ENCODE data around the gene ATG4D.

Gene ATG4D

GRCh38 chr19:10543420-10544241 lies at the start of gene ATG4D:
TSS of gene ATG4D (plus strand) at chr19:10543904. CDS start at chr19:10544091, 187 bp downstream.
- DNase-seq (ENCODE audit: low read depth) = no peak

GRCh38 chr19:10497371-10497770 lies 46.3 kb upstream of the ATG4D start:
- DNase-seq (ENCODE audit: low read depth) = no peak

GRCh38 chr19:10499550-10500246 lies 44.0 kb upstream of the ATG4D start:
- no peak for DNase-seq (ENCODE audit: low read depth)

GRCh38 chr19:10500247-10500592 lies 43.5 kb upstream of the ATG4D start:
- DNase-seq (ENCODE audit: low read depth) = no peak

- DNase-seq (ENCODE audit: low read depth) = peak; percentile 40
Measured at GRCh38 chr19:10501971-10502523, 41.7 kb upstream of the ATG4D start.

DNA sequence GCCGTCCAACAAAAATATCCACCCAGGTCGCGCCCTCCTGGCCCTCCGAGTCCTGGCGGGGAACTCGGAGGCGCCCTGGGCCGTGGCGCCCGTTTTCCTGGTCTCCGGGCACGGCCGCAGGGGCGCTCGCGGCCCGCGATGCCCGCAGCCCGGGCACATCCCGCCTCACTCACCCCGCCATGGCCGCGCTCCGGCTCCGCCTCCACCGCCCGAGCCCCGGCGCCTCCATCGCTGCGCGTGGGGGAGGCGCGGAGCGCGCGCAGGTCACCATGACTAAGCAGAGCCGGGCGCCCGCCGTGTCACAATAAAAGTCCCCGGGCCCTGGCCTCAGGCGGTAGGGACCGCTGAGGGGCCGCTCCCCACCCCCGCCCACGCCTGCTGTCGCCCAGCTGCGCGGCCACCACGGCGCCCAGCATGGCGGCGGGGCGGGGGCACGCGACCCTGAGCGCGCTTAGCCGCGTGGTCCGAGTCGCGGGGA lies 41.1 kb upstream of the ATG4D start:
- DNase-seq (ENCODE audit: low read depth) = peak; percentile 76

- DNase-seq (ENCODE audit: low read depth) = peak; percentile 32
Measured at GRCh38 chr19:10503002-10503789, 40.5 kb upstream of the ATG4D start, which contains the start of gene KEAP1. TSS of gene KEAP1 (minus strand) at chr19:10503356. CDS start at chr19:10500033, 3,323 bp downstream.

DNA sequence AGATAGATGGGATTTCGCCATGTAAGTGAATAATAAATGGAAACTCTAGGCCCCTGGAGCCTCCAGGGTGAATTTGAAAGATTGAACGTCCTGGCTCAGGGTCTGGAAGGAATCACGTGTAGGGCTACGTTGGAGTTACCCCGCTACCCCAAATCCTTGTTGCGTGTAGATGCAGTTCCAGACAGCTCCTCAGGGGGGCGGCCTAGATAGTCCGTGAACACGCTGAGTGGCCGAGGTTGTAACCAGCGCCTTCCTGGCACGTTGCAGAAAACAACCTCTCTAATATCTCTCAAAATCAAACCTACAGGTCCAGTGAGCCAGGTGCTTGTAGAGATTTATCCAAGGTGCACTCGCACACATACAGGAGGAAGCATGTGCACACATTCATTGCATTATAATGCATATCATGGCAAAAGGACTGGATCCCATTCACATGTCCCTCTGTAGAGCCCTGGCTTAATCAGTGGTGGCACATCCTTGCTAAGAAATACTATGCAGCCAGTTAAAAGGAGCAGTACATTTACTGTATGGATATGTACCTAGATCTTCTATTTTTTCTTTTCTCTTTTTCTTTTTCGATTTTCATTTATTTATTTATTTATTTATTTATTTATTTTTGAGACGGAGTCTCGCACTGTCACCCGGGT lies 38.0 kb upstream of the ATG4D start:
- DNase-seq (ENCODE audit: low read depth) = peak; percentile 66

DNA sequence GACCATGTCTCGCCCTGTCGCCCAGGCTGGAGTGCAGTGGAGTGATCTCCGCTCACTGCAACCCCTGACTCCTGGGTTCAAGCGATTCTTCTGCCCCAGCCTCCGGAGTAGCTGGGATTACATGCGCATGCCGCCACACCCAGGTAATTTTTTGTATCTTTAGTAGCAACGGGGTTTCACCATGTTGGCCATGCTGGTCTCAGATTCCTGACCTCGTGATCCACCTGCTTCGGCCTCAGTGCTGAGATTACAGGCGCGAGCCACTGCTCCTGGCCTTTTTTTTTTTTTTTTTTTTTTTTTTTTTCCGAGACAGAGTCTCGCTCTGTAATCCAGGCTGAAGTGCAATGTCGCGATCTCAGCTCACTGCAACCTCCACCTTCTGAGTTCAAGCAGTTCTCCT lies 35.7 kb upstream of the ATG4D start:
- DNase-seq (ENCODE audit: low read depth) = no peak

- DNase-seq (ENCODE audit: low read depth) = peak; percentile 72
Measured at GRCh38 chr19:10508707-10509106, 35.0 kb upstream of the ATG4D start.

GRCh38 chr19:10510301-10510802 lies 33.4 kb upstream of the ATG4D start:
- peak; percentile 17 for DNase-seq (ENCODE audit: low read depth)

- DNase-seq (ENCODE audit: low read depth) = no peak
Measured at GRCh38 chr19:10513223-10513622, 30.5 kb upstream of the ATG4D start.

- DNase-seq (ENCODE audit: low read depth) = no peak
Measured at GRCh38 chr19:10514211-10515145, 29.2 kb upstream of the ATG4D start.

DNA sequence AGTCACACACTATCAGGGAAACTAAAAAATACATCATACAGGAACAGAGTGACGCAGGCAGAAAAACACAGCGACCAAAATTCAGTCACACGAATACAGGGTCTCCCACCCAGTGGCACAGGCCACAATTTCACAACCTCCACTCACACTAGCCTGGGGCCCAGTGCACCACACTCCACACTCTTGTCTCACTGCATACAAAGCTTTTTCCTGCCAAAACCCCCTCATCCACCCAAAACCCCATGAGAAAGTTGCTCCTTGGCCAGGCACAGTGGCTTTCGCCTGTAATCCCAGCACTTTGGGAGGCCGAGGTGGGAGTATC lies 27.7 kb upstream of the ATG4D start:
- no peak for DNase-seq (ENCODE audit: low read depth)

DNA sequence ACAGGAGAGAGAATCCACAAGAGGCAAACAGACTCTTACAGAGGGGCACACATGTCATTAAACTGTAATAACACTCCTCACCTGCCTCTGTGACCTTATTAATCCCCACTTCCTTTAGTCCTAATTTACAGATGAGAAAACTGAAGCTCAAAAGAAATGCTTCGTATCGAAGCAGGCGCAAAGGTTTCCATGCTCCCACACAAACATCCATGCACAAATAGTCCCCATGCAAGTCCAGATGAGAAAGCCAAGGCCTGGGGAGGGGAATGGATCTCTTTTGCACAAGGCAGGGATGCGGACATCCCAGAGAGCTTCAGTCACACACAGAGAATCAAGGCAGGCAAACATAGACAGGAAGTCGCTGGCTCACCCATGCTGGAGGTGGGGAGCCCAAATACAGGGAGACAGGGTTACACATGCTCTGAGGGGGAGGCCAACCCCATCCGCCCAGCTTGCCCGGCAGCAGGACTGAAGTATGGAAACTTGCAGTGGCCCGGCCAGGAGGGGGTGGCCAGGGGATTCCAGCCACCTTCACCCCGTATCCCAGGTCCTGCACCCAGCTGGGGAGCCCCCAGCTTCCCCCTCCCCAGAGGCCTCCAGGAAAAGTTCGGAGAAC lies 26.9 kb upstream of the ATG4D start:
- no peak for DNase-seq (ENCODE audit: low read depth)

DNA sequence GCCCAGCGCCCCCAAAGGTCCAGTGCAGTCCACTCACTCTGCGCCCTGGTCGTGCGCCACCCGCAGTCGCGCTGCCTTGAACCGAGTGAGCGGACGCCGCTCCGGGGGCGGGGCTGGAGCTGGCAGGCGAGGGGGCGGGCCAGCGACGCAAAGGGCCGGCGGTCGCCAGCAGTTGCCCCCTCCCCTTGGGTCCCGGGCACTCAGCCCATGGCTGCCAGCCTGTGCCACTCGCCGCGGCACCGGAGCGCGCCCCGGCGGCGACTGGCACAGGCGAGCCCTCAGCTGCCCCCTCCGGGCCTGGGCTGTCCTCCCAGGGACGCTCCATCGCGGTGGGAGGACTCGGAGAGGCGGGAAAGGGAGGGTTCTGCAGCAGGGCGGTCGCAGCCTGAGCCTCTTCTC lies 26.3 kb upstream of the ATG4D start, which contains the start of gene S1PR5:
S1PR5 (minus strand) TSS at position 87 of the 399 bp plus-strand sequence. CDS start 2,436 bp downstream, outside the sequence.
- DNase-seq (ENCODE audit: low read depth) = no peak

DNA sequence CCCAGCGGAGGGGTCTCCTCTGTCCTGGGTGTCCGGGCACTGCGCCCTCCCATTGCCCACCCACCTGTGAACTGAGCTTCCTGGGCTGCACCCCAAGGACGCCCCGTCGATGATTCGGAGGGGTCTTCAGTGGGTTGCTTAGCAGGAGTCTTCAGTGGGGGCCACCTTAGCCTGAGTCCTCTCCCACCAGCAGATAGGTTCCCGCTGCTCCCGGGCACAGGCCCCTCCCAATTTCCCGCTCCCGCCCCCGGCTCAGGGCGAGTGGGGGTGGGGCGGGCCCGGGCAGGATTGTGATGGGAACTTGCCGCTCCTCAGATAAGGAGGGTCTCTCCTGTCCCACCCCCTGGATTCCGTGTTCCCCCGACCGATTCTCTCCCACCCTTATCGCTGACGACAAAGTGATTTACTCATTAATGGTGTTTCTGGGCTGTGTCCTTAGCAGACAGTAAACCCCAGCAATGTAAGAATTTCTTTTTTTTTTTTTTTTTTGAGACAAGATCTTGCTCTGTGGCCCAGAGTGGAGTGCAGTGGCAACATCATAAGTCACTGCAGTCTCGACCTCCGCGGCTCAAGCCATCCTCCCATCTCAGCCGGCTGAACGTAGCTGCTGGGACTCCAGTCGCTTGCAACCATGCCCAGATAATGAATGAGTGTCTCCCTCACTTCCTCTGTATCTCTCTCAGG lies 25.8 kb upstream of the ATG4D start:
- peak; percentile 53 for DNase-seq (ENCODE audit: low read depth)

- DNase-seq (ENCODE audit: low read depth) = no peak
Measured at GRCh38 chr19:10518444-10519361, 25.0 kb upstream of the ATG4D start.

All from amniotic epithelial cell (primary cell).